AG04450 (cell line): Measurements from ENCODE around the gene IFT88. TPM values are rescaled to one million over a fixed set of nuclear protein-coding genes. Genes with fewer than 3 reads are reported as not detected.

Experiments used
- CTCF ChIA-PET: fragments of 300-600, 350-600 bp; formaldehyde crosslinking; extraction: SDS; loops from one replicate; lab custom pipeline; 2022; ENCODE audit warnings: antibody characterized with exemption, inconsistent platforms; lab: Charles Lee
- POLR2A ChIA-PET: fragments of 350-600 bp; formaldehyde crosslinking; extraction: SDS; loops from one replicate; lab custom pipeline; 2021; ENCODE audit warnings: antibody characterized with exemption, inconsistent platforms; lab: Yijun Ruan, JAX
- DNase-seq: peaks from one replicate; pipeline ENCODE4 v3.0.0-alpha.2; 2011; ENCODE audit warnings: low read depth, low spot score
- H3K27ac ChIP-seq: one replicate; pipeline ENCODE4 v1.5.1; 2012; ENCODE audit warnings: low read depth, low read length, control low read depth
- H3K27me3 ChIP-seq: one replicate; pipeline ENCODE4 v1.6.0; 2012; ENCODE audit warnings: low read length; ENCODE audit not compliant: control insufficient read depth, insufficient read depth
- H3K4me3 ChIP-seq: 2 replicates; pipeline ENCODE4 v1.5.1; 2011; ENCODE audit warnings: mild to moderate bottlenecking, low read depth, low read length, control low read depth
- H3K9me3 ChIP-seq: 2 replicates; pipeline ENCODE4 v1.5.1; 2012; ENCODE audit warnings: low read length; ENCODE audit not compliant: control insufficient read depth, insufficient read depth
- CTCF ChIP-seq: IDR thresholded peaks from 2 replicates; pipeline ENCODE4 v1.5.1; 2011; ENCODE audit warnings: low read depth, low read length, control low read depth, inconsistent platforms
- polyA plus RNA-seq: library from polyadenylated mRNA; depleted of rRNA; stranded (reverse); fragments of >200 nt; gene quantifications from 2 replicates; pipeline ENCODE4 v1.2.3, GENCODE V29; 2011

IFT88 gene
- polyA plus RNA-seq, 1 experiment = 15.8 TPM

- Histone ChIP-seq H3K4me3 (no peak overlapping the region), H3K9me3 (no peaks in the 10 kb centered on the region), H3K27ac (no peak overlapping the region), H3K27me3 (no peaks in the 10 kb centered on the region)
- no peak for DNase-seq
- ChIA-PET POLR2A (no interaction called here), CTCF (interaction anchor here (1.2 kb wide), 1 partner anchor 22 kb away, joined by 5 read pairs; no protein-coding TSS in a partner anchor)
- TF ChIP-seq CTCF = no peak
These were observed 25.6 kb downstream of the IFT88 start for GRCh38 chr13:20592606-20593005.

GRCh38 chr13:20594280-20594679 is 27.3 kb downstream of the IFT88 start:
- no peak for TF ChIP-seq CTCF
- CTCF ChIA-PET = no interaction called here
- POLR2A ChIA-PET = no interaction called here
- H3K27me3 ChIP-seq = no peaks in the 10 kb centered on the region
- H3K27ac ChIP-seq = no peak overlapping the region
- H3K9me3 ChIP-seq = no peaks in the 10 kb centered on the region
- DNase-seq = no peak
- no peak overlapping the region for H3K4me3 ChIP-seq

GRCh38 chr13:20607015-20607414 is 40.1 kb downstream of the IFT88 start:
- POLR2A ChIA-PET = no interaction called here
- H3K27me3 ChIP-seq = no peaks in the 10 kb centered on the region
- CTCF ChIA-PET = no interaction called here
- no peak for TF ChIP-seq CTCF
- DNase-seq = no peak
- H3K9me3 ChIP-seq = no peaks in the 10 kb centered on the region
- H3K4me3 ChIP-seq = no peak overlapping the region
- no peak overlapping the region for H3K27ac ChIP-seq

GRCh38 chr13:20608438-20609020 is 41.6 kb downstream of the IFT88 start:
- no peak for TF ChIP-seq CTCF
- POLR2A ChIA-PET = interaction anchor here (0.6 kb wide), 1 partner anchor 267 kb away, joined by 4 read pairs; no protein-coding TSS in a partner anchor

GRCh38 chr13:20609145-20609544 is 42.2 kb downstream of the IFT88 start:
- Histone ChIP-seq H3K27me3 (no peaks in the 10 kb centered on the region), H3K4me3 (no peak overlapping the region), H3K9me3 (no peaks in the 10 kb centered on the region), H3K27ac (peak overlapping the region; percentile 59)
- ChIA-PET POLR2A (interaction anchor here (0.6 kb wide), 2 partner anchors 51 to 268 kb away, joined by 3 to 4 read pairs; no protein-coding TSS in a partner anchor), CTCF (no interaction called here)
- peak; percentile 72 for DNase-seq
- no peak for TF ChIP-seq CTCF

More at GRCh38 chr13:20608438-20609020, 41.6 kb downstream of the IFT88 start:
- H3K27me3 ChIP-seq = no peaks in the 10 kb centered on the region
- CTCF ChIA-PET = no interaction called here
- no peaks in the 10 kb centered on the region for H3K9me3 ChIP-seq
- DNase-seq = no peak
- no peak overlapping the region for H3K4me3 ChIP-seq
- H3K27ac ChIP-seq = peak overlapping the region; percentile 59
